Measurements from ENCODE around the gene RAD51B. TPM values are rescaled to one million over a fixed set of nuclear protein-coding genes. Genes with fewer than 3 reads are reported as not detected.

Gene RAD51B
- total and polyA plus RNA-seq, 5 donors: 0.88 to 5.3 (median 3.3) TPM

DNA sequence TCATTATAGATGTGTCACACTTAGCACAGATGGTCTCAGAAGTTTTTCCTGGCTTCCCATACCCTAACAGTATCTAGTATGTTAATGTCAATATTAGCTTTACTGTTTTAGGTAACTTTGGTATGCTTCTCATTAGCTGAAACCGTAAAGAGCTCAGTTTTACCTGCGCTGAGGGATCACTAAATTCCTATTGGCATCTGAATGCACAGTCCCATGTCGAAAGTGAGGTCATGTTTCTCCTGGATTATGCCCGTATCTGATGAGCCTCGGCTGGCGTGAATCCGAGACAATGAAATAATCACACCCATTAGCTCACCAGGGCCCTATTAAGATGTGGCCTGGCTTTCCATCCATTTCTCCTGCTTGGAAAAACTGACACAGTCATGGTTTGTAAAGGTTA lies 555.1 kb downstream of the RAD51B start:
- peaks cover 3% of the 10 kb centered on the region for H3K4me1 ChIP-seq (ENCODE audit: control insufficient read depth, insufficient read depth, low read length)
- intact Hi-C loops (cut with DNase I): no loop called here

DNA sequence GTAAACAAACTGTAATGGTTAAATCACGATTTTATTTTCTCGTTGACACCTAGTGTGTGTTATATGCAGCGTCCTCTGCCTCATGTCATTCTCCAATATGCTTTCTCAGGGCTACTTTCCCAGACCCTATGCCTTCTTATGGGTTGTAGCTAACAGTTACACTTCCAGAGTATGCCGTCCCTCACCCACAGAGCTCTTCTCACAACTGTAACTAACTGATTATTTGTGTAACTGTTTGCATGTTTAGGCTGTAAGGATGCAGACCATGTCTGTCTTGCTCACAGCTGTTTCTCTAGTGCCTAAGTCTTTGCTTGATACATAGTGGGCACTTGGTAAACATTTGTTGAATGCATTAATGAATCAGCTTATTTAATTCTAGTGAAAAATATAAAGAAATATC lies 555.8 kb downstream of the RAD51B start:
- DNase-seq (no peak), ATAC-seq (no peak)
- no peaks in the 10 kb centered on the region for H3K9me3 ChIP-seq (ENCODE audit: control insufficient read depth, low read length)
- no peak overlapping the region for H3K4me3 ChIP-seq (ENCODE audit: low read length)
- no peak overlapping the region for H3K27ac ChIP-seq (ENCODE audit: low read length)
- no peaks in the 10 kb centered on the region for H3K27me3 ChIP-seq (ENCODE audit: control insufficient read depth, insufficient read depth)
- intact Hi-C loops (cut with DNase I): no loop called here
- peaks cover 3% of the 10 kb centered on the region for H3K4me1 ChIP-seq (ENCODE audit: control insufficient read depth, insufficient read depth, low read length)
- 89% methylated on average over 4 of the region's 4 CpGs for WGBS

More for the DNA sequence above, 555.1 kb downstream of the RAD51B start:
- no peak for DNase-seq
- Histone ChIP-seq H3K9me3 (ENCODE audit: control insufficient read depth, low read length) (no peaks in the 10 kb centered on the region), H3K4me3 (ENCODE audit: low read length) (no peak overlapping the region), H3K27ac (ENCODE audit: low read length) (no peak overlapping the region), H3K27me3 (ENCODE audit: control insufficient read depth, insufficient read depth) (no peaks in the 10 kb centered on the region)
- peak in 1 of 2 donors; percentile 38 for ATAC-seq
- WGBS: 91% methylated on average over 7 of the region's 7 CpGs

GRCh38 chr14:68376067-68376779 lies 556.6 kb downstream of the RAD51B start:
- H3K4me1 ChIP-seq (ENCODE audit: control insufficient read depth, insufficient read depth, low read length): peaks cover 3% of the 10 kb centered on the region
- ATAC-seq: no peak

DNA sequence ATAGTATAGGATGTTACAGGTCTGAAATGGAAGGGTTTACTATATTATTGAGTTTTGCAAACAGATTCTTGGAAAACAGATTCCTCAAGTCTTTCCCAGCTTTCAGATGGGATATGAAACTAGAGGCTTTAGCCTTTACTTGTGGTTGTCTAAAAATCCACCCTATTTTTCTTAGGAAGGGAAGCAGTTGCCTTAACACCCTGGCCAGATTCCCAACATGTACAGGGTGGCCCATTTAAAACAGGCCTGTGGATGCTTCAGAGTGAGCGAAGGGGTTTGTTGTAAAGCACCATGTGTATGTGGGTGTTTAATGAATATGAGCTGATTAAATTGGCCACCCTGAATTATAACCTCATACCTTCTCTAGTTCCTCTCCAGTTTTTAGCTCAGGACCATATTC lies 557.4 kb downstream of the RAD51B start:
- Histone ChIP-seq H3K4me1 (ENCODE audit: control insufficient read depth, insufficient read depth, low read length) (peaks cover 3% of the 10 kb centered on the region), H3K9me3 (ENCODE audit: control insufficient read depth, low read length) (no peaks in the 10 kb centered on the region), H3K27ac (ENCODE audit: low read length) (peak overlapping the region; percentile 82), H3K27me3 (ENCODE audit: control insufficient read depth, insufficient read depth) (no peaks in the 10 kb centered on the region), H3K4me3 (ENCODE audit: low read length) (no peak overlapping the region)
- DNase-seq (no peak), ATAC-seq (peak; percentile 18 to 34)
- WGBS: 86% methylated on average over 1 of the region's 1 CpG
- intact Hi-C loops (cut with DNase I): no loop called here

More at GRCh38 chr14:68376067-68376779, 556.6 kb downstream of the RAD51B start:
- 83% methylated on average over 2 of the region's 2 CpGs for WGBS
- no peak for DNase-seq
- Histone ChIP-seq H3K4me3 (ENCODE audit: low read length) (no peak overlapping the region), H3K27ac (ENCODE audit: low read length) (peak overlapping the region; percentile 56), H3K9me3 (ENCODE audit: control insufficient read depth, low read length) (no peaks in the 10 kb centered on the region), H3K27me3 (ENCODE audit: control insufficient read depth, insufficient read depth) (no peaks in the 10 kb centered on the region)
- intact Hi-C loops (cut with DNase I): no loop called here

DNA sequence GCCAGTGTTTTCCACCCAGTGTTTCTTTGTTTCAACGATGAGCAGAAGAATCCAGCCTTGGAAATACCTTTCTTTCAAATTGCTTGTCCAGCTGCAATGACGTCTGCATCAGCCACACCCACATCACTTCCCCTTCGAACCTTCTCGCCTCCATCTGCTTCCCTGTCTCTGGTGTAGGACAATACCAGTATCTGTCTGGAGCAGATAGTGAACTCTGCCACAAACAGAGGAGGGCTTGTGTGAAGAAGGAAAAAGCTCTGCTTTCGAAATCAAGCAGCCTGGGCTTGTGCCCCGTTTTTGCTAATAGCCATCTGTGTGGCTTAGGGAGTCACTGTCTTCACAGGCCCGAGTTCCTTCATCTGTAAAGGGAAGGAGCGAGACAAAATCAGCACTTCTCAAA lies 557.9 kb downstream of the RAD51B start:
- intact Hi-C loops (cut with DNase I): no loop called here
- H3K4me1 ChIP-seq (ENCODE audit: control insufficient read depth, insufficient read depth, low read length): peaks cover 3% of the 10 kb centered on the region
- DNase-seq: peak; percentile 68 to 85 (median 75)
- 33% methylated on average over 8 of the region's 8 CpGs for WGBS
- peak overlapping the region; percentile 62 for H3K27ac ChIP-seq (ENCODE audit: low read length)
- ATAC-seq: peak; percentile 89 to 93
- H3K9me3 ChIP-seq (ENCODE audit: control insufficient read depth, low read length): no peaks in the 10 kb centered on the region
- H3K4me3 ChIP-seq (ENCODE audit: low read length): no peak overlapping the region
- H3K27me3 ChIP-seq (ENCODE audit: control insufficient read depth, insufficient read depth): no peaks in the 10 kb centered on the region

GRCh38 chr14:68379510-68380328 lies 560.1 kb downstream of the RAD51B start:
- intact Hi-C loops (cut with DNase I): no loop called here
- peak overlapping the region; percentile 54 for H3K27ac ChIP-seq (ENCODE audit: low read length)

GRCh38 chr14:68380329-68380741 lies 560.8 kb downstream of the RAD51B start:
- 59% methylated on average over 1 of the region's 1 CpG for WGBS
- no peak for ATAC-seq
- Histone ChIP-seq H3K9me3 (ENCODE audit: control insufficient read depth, low read length) (no peaks in the 10 kb centered on the region), H3K27ac (ENCODE audit: low read length) (no peak overlapping the region), H3K27me3 (ENCODE audit: control insufficient read depth, insufficient read depth) (no peaks in the 10 kb centered on the region), H3K4me3 (ENCODE audit: low read length) (no peak overlapping the region), H3K4me1 (ENCODE audit: control insufficient read depth, insufficient read depth, low read length) (peaks cover 5% of the 10 kb centered on the region)
- intact Hi-C loops (cut with DNase I): no loop called here
- no peak for DNase-seq

More at GRCh38 chr14:68379510-68380328, 560.1 kb downstream of the RAD51B start:
- H3K4me1 ChIP-seq (ENCODE audit: control insufficient read depth, insufficient read depth, low read length): peaks cover 5% of the 10 kb centered on the region
- H3K27me3 ChIP-seq (ENCODE audit: control insufficient read depth, insufficient read depth): no peaks in the 10 kb centered on the region
- DNase-seq: no peak
- no peaks in the 10 kb centered on the region for H3K9me3 ChIP-seq (ENCODE audit: control insufficient read depth, low read length)
- ATAC-seq: no peak
- WGBS: 77% methylated on average over 8 of the region's 8 CpGs
- H3K4me3 ChIP-seq (ENCODE audit: low read length): no peak overlapping the region

DNA sequence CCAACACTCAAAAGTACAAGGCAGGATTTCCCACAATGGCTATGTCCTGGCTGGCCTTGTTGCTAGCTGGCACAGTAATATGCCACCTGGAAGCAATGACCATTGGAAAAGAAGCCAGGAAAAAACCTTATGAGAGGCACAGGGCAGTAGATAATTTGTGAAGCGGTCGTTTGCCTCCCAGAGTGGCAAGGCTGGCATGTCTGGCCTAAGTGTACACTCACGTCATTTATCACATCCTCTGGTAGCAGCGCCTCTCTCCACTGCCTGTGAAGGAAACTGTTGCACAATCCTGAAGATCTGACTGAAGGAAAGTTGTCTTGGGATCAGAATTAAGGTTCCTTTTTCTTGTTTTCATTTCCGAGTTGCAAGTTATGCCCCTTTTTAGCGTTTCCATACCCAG lies 564.8 kb downstream of the RAD51B start:
- intact Hi-C loops (cut with DNase I): no loop called here
- Histone ChIP-seq H3K27me3 (ENCODE audit: control insufficient read depth, insufficient read depth) (no peaks in the 10 kb centered on the region), H3K4me3 (ENCODE audit: low read length) (no peak overlapping the region), H3K9me3 (ENCODE audit: control insufficient read depth, low read length) (no peaks in the 10 kb centered on the region), H3K4me1 (ENCODE audit: control insufficient read depth, insufficient read depth, low read length) (peaks cover 2% of the 10 kb centered on the region), H3K27ac (ENCODE audit: low read length) (peak overlapping the region; percentile 84)
- ATAC-seq: peak; percentile 92 to 95
- WGBS: 39% methylated on average over 6 of the region's 6 CpGs
- peak; percentile 51 to 72 (median 68) for DNase-seq

GRCh38 chr14:68384881-68385280 lies 565.3 kb downstream of the RAD51B start:
- no peak overlapping the region for H3K27ac ChIP-seq (ENCODE audit: low read length)
- no peaks in the 10 kb centered on the region for H3K27me3 ChIP-seq (ENCODE audit: control insufficient read depth, insufficient read depth)
- no peaks in the 10 kb centered on the region for H3K9me3 ChIP-seq (ENCODE audit: control insufficient read depth, low read length)
- 69% methylated on average over 9 of the region's 9 CpGs for WGBS
- H3K4me3 ChIP-seq (ENCODE audit: low read length): no peak overlapping the region
- peaks cover 2% of the 10 kb centered on the region for H3K4me1 ChIP-seq (ENCODE audit: control insufficient read depth, insufficient read depth, low read length)
- intact Hi-C loops (cut with DNase I): no loop called here
- DNase-seq (peak in 1 of 3 donors; percentile 31), ATAC-seq (peak; percentile 28 to 48)

- DNase-seq (no peak), ATAC-seq (no peak)
- no peaks in the 10 kb centered on the region for H3K9me3 ChIP-seq (ENCODE audit: control insufficient read depth, low read length)
- no peaks in the 10 kb centered on the region for H3K27me3 ChIP-seq (ENCODE audit: control insufficient read depth, insufficient read depth)
- WGBS: 40% methylated on average over 1 of the region's 1 CpG
- no peak overlapping the region for H3K27ac ChIP-seq (ENCODE audit: low read length)
- peaks cover 2% of the 10 kb centered on the region for H3K4me1 ChIP-seq (ENCODE audit: control insufficient read depth, insufficient read depth, low read length)
- H3K4me3 ChIP-seq (ENCODE audit: low read length): no peak overlapping the region
- intact Hi-C loops (cut with DNase I): no loop called here
Measured at GRCh38 chr14:68386446-68386845, 566.9 kb downstream of the RAD51B start.

Measured in right cardiac atrium (tissue), 5 donors.